Gastrocnemius medialis (tissue), 4 donors: ENCODE data around the gene FOXO3B.
"Not testable (repeated sequence)": the region's sequence is repeated elsewhere in the genome, so short reads cannot be mapped to it uniquely, and the experiment has no call there.

Experiments used
- CTCF ChIP-seq, 5 experiments: fragments of 450-650 bp in 3 of 5; fragments of 200-600 bp in 2 of 5; sonication (generic) in 2 of 5; IDR thresholded peaks in 4 of 5; conservative IDR thresholded peaks in 1 of 5; 1 replicate in 4 of 5; 2 replicates in 1 of 5; pipeline ENCODE4 v1.5.1; 2016 to 2019; ENCODE audit warnings: antibody characterized with exemption in 5 of 5, mild to moderate bottlenecking in 3 of 5, moderate library complexity in 3 of 5
- POLR2A ChIP-seq, 2 donors: fragments of 450-650 bp; IDR thresholded peaks; one replicate each; pipeline ENCODE4 v1.6.1; 2017; ENCODE audit warnings: antibody characterized with exemption in 2 of 2, mild to moderate bottlenecking in 2 of 2, moderate library complexity in 2 of 2

GRCh38 chr17:18695143-18695542 lies 13.0 kb upstream of the FOXO3B start:
- TF ChIP-seq CTCF (IDR thresholded peaks at IDR 0.05 in 4 of 5, conservative IDR thresholded peaks at IDR 0.05 in 1 of 5); POLR2A (IDR thresholded peaks at IDR 0.05): not testable (repeated sequence)
